NCI-H526 treated with DMSO at 0.1 percent for 48 hours (cell line): ENCODE results near the gene XKRX.
A peak's percentile ranks its signal among the peaks of the same experiment; 100 is the strongest.

Source experiments
- DNase-seq: peaks from one replicate; lab custom pipeline; 2025; lab: John Stamatoyannopoulos, UW

Gene XKRX

GRCh38 chrX:100895365-100896075 lies 33.2 kb downstream of the XKRX start:
- peak; percentile 24 for DNase-seq

GRCh38 chrX:100883654-100884053 lies 45.1 kb downstream of the XKRX start:
- no peak for DNase-seq

- no peak for DNase-seq
These were observed 48.3 kb downstream of the XKRX start for GRCh38 chrX:100880368-100880767.

GRCh38 chrX:100874325-100874724 lies 54.4 kb downstream of the XKRX start, which contains the start of gene NOX1:
Gene NOX1, minus strand, starts transcription at chrX:100874359. Its CDS starts 220 bp downstream, at chrX:100874139.
- no peak for DNase-seq

- DNase-seq = no peak
These were observed 56.8 kb downstream of the XKRX start for GRCh38 chrX:100871594-100872560.

- no peak for DNase-seq
These were observed 58.2 kb downstream of the XKRX start for GRCh38 chrX:100870527-100870926.

- no peak for DNase-seq
These were observed 60.4 kb downstream of the XKRX start for GRCh38 chrX:100868273-100868672.

- DNase-seq = no peak
These were observed 63.9 kb downstream of the XKRX start for GRCh38 chrX:100864657-100865391.
